Activated naive CD8-positive, alpha-beta T cell treated with anti-CD3 and anti-CD28 coated beads, Interleukin-2, amount 50 U/mL, for 16 hours (primary cell): Measurements from ENCODE around the gene RACGAP1.

Experiments
- DNase-seq: peaks from one replicate; pipeline ENCODE4 v3.0.0-alpha.2; 2020; ENCODE audit warnings: low read depth, low spot score

Gene RACGAP1, protein sequence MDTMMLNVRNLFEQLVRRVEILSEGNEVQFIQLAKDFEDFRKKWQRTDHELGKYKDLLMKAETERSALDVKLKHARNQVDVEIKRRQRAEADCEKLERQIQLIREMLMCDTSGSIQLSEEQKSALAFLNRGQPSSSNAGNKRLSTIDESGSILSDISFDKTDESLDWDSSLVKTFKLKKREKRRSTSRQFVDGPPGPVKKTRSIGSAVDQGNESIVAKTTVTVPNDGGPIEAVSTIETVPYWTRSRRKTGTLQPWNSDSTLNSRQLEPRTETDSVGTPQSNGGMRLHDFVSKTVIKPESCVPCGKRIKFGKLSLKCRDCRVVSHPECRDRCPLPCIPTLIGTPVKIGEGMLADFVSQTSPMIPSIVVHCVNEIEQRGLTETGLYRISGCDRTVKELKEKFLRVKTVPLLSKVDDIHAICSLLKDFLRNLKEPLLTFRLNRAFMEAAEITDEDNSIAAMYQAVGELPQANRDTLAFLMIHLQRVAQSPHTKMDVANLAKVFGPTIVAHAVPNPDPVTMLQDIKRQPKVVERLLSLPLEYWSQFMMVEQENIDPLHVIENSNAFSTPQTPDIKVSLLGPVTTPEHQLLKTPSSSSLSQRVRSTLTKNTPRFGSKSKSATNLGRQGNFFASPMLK

DNA sequence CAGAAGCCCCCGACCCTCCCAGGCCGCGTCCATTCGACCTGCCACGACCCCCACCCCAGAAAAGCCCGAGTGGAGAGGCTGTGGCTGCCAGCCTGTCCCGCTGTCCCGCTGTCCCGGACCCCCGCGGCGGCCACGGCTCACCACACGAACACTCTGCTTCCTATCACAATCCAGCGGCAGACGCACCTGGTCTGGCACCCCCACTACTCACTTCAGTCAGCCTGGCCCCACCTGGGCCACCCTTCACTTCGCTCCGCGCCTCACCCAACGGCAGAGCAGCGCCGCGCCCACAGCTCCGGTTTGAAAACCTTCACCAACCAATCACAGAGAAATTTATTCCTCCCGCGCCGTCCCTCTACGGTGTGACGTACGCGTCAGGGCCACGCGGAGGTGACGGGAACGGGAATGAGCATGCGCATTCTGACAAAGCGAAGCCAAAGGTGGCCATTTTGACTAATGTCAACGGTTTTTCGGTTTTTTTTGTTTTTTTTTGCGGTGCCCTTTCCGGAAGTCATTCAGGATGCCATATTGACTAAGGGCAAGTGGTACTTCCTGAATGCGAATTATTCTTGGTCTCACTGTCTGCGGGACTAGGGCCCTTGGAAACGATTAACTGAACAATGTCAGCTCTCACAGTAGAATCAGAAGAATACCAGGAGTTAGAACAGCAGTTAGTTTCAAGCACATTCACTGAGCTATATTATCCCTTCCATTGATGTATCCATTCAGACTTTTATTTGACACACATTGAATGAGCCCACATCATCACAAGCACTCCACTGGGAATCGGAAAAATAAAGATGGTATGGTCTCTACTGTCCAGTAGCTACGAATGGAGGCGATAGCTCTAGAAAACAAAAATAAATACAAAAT lies at the start of gene RACGAP1:
RACGAP1 (minus strand) TSS at position 308 of the 873 bp plus-strand sequence. CDS start 8,779 bp downstream, outside the sequence.
- peak; percentile 87 for DNase-seq

DNA sequence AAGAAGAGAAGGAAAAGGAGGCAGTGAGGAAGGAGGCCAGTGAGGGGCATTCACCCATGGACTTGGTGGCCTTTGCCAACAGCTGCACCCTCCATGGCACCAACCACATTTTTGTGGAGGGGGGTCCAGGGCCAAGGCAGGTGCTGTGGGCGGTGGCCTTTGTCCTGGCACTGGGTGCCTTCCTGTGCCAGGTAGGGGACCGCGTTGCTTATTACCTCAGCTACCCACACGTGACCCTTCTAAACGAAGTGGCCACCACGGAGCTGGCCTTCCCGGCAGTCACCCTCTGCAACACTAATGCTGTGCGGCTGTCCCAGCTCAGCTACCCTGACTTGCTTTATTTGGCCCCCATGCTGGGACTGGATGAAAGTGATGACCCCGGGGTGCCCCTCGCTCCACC lies 48.4 kb upstream of the RACGAP1 start:
- no peak for DNase-seq

DNA sequence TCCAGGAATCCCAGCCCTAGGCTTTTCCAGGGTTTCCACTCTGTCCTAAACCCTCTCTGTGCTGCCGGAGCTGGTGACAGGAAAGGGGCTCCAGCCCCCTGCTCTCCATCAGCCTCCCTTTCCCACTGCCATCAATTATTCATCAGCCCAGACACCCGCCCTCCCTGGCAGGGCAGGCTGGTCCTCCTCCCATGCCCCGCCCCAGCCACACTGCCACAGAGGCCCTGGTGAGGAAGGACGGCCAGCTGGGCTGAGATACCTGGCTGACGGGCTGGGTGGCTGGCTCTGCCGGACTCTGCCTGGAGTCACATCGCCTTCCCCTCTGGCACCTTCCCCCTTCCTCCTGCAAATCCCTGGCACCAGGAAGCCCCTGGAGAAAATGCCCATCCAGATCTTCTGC lies 47.9 kb upstream of the RACGAP1 start:
- no peak for DNase-seq

DNA sequence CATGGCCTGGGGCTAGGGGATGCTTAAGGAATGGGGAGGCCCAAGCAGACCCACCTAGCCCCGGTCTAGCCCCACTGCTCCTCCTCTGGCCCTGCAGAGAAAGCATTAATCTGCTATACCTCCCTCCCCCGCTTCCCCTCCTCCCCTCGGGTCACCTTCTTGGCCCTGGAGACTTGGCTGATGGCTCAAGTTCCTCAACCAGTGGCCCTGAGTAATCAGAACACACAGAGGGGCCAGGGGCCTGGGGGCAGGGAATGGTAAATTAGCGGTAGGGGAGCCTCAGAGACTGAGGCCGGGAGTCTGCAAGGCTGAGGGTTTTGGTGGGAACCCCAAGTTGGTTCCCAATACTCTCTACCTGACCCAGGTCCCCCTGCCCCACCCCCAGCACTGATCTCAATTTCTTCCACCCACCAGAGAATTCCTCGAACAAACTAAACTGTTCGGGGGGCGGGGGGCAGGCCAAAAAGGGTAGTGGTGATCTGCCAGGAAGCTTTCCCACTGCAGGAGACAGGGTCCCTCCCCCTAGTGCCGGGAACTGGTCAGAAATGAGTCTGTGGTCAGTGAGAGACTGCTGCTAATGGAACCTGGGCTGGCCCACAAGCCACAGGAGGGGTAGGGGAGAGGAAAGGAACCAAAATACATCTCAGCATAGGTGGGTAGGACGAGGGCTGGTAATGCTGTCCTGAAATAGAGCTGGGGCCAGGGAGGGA lies 47.1 kb upstream of the RACGAP1 start:
- no peak for DNase-seq

DNA sequence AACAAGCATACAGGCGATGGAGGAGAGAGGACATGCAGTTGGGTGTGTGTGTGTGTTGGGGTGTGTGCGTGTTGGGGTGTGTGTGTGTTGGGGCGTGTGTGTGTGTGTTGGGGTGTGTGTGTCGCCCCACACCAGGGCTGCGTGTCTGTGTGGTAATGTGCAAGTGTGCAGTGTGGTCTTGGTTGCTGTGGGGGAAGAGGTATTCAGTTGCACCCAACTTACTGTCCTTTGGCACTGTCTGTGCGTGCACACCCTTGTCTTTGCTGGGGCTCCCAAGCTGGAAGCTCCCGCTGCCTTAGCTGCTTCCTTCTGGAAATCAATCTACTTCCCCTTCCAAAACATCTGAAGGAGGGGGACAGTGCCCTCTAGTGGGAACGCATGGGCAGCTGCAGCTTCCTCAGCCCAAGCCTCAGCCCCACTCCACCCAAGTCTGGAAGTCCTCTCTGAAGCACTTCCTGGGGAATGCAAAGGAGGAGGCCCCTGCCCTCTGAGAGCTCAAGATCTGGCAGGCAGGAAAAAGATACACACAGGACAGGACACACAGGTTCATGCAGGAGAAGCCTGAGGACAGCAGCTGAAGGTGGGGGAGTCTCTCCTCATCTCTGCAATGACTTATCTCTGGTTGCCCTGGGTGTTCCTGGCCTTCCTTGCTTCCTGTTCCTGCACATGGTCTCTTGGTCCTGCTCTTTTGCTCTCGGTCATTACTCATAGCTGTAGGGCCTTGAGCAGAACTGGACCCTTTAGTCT lies 45.2 kb upstream of the RACGAP1 start:
- no peak for DNase-seq

DNA sequence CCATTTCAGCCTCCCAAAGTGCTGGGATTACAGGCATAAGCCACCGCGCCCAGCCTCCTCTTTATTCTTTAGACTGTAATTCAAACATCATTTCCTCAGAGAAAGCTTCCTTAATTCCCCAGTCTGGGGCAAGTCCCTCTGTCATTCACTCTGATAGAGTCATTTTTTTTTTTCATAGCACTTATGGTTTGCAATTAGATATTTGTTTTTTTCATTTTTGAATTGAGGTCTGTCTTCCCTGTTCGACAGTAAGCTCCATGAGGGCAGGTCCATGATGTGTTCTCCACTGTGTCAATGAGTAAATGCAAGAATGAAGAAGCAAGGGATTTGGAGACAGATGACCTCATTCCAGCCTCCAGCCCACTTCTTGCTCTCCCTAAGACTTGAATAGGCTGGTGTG lies 44.2 kb upstream of the RACGAP1 start:
- DNase-seq: no peak

DNA sequence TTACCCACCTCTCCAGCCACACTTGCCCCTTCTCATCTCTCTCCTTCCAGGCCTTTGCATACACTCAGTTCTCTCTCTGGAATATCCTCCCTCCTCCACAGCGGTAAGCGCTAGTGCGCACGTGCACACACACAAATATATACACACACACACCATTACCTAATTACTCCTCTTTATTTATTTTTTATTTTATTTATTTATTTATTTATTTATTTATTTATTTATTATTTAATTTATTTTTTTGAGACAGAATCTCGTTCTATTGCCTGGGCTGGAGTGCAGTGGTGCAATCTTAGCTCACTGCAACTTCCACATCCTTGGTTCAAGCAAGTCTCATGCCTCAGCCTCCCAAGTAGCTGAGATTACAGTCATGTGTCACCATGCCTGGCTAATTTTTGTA lies 43.8 kb upstream of the RACGAP1 start:
- DNase-seq: no peak

DNA sequence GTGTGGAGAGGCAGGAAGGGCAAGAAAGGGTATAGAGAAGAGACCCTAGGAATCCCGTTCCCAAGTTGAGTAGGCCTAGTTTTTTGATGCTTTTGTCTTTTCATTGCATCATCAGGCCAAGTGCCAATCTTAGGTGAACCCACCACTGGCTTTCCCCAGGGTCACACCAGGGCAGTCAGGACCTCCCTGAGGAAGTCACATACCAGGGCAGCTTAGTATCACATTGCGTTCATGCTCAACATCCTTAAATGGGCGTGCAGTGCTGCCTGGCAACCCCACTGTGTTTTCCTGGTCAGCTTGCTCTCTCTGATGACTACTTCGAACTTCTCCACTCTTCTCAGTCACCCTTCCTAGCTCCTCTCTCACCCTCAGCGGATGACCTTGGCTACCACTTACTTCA lies 41.1 kb upstream of the RACGAP1 start:
- DNase-seq: no peak

DNA sequence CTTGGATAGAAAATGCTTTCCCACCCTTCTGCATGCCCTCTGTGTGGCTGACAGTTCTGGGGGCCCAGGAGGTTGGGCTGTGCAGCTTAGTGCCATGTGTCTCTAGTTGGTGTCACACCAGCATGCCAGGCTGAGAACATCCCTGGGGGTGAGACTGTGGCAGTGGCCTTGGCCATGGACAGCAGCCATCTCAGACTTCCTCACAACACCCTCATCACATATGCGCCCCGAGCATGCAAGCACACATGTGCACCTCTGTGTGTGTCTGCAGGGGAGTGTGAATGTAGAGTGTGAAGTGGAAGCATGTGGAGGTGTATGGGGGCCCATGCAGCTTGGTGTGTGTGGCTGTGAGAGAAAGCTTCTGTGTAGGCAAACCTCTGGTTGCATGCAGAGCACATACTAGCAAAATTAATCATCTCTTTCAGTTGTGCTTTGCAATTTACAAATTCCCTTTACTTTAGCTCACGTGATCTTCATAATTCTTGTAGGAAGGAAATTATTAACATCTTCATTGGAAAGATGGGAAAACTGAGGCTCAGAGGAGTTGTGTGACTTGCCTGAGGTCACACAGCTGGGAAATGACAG lies 40.5 kb upstream of the RACGAP1 start:
- DNase-seq: no peak

DNA sequence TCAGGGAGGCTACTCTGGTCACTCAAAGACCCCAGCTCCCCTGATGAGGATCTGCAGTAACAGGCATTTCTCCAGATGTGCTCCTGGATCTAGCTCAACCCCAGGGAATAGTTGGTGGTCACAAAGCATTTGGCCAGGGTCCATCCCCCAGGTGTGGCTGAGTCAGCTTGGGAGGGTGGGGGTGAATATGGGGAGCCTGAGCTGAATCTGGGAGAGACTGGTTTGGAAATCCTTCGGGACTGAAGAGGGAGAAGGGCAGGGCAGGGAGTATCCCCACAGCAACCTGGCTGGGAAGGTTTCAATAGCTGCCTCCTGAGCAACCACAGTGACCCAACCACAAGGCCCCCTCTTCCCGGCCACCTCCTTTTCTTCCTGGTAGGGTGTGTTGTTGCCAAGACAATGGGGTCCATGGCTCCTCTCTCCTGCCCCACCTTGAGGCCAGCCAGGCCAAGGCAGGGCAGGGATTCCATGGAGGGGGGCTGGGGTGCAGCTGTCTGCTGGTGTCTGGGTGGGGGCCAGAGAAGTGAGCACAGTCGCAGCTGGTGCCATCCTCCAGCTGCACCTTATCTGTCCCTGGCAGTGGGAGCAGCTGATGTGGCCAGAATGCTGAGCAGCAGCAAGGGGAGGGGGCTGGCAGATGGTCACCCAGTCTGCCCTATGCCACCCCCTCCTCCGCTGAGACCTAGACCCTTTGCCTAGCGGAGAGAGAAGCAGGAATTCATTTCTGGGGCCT lies 37.6 kb upstream of the RACGAP1 start:
- no peak for DNase-seq

DNA sequence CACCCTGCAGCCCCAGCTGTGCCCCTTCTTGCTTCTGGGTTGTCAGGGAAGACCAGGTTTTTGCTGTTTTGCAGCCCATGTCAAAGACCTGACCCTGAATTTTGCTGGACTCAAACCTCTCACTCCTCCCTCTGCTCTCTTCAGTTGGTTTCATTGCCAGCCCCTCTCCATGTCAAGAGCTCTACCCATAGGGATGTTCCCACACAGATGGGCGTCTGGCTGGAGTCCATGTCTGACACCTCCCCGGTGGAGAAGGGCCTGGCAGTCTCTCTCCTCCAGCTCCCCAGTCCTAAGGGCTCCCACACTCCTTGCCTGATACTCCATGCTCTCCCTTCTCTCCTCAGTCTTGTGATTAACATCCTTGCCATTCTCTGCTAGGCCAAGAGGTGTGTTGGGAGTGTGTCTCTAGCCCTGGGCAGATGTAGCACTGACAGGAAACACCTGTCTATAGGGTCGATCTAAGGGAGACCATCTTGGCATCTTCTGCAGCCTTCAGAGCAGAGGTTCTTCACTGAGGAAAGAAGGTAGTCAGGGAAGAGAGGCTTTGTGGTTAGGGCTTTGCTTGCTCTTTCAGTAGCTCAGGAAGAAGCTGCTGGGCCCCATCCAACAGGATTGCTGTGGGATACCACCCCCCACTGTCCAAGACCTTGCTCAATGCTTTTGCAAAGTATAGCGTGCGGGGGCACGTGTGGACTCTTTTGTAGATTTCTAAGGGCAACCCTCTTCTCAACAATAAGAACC lies 36.8 kb upstream of the RACGAP1 start:
- DNase-seq: no peak

DNA sequence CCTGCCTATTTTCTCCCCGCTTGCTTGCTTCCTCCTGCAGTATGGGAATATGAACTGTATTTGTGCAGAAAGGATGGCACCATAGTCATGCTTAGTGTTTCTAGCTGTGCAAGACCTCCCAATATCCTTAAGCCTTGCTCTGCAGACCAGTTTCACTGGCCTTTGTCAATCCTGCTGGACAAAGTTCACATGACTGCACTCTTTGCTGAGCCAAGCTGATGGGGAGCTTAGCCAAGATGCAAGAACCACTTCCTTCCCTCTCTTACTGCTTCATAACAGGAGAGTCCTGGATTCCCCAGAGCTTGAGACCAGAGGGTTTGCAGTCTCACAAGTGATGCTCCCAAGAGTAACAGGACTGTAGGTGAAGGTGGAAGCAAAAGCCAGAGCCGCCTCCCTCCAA lies 35.9 kb upstream of the RACGAP1 start:
- no peak for DNase-seq

DNA sequence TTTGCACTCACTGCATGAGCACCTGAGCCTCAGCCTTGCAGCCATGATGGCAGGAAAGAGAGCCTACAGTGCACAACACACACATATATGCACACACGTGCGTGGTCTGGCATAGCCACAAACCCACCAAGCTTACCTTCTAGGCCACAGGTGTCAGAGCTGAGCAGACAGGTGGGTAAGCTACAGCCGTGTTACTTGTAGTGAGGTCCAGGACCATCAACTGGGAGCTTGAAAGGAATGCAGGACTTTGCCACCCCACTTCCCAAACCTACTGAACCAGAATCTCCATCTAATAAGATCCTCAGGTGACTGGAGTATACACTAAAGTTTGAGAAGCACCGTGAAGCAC lies 34.8 kb upstream of the RACGAP1 start:
- DNase-seq: no peak

DNA sequence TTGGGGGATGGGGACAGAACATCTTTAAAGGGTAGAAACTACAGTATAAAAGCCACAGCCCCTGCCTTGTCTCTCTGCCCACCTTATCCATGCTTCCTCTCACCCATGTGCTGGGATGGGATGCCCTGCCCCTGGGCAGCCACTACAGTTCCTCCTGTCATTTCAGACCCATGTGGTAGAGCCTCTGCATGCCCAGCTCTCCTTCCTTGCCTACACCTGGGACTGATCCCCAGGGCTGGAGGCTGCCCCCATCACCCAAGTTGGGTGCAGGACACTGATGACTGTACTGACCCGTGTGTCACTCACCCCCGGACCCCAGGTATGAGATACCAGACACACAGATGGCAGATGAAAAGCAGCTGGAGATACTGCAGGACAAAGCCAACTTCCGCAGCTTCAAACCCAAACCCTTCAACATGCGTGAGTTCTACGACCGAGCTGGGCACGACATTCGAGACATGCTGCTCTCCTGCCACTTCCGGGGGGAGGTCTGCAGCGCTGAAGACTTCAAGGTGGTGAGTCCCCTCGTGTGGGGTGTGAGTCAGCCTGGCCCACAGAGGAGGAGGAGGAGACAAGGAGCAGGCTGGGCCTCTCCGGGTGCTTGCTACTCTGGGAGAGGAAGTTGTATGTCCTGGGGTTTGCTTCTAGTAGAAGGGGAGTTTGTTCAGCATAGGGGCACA lies 34.3 kb upstream of the RACGAP1 start:
- DNase-seq: peak; percentile 51

DNA sequence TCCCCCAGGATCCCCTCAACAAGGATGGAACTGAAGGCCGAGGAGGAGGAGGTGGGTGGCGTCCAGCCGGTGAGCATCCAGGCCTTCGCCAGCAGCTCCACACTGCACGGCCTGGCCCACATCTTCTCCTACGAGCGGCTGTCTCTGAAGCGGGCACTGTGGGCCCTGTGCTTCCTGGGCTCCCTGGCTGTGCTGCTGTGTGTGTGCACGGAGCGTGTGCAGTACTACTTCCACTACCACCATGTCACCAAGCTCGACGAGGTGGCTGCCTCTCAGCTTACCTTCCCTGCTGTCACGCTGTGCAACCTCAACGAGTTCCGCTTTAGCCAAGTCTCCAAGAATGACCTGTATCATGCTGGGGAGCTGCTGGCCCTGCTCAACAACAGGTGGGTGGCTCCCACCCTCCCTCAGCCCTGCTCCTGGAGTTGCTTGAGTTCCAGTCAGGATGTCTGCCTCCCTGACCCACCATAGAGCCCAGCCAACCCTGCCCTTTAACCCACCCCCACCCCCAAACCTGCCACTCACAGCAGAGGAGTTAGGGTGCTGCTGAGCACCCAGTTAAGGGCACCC lies 33.5 kb upstream of the RACGAP1 start:
- no peak for DNase-seq

DNA sequence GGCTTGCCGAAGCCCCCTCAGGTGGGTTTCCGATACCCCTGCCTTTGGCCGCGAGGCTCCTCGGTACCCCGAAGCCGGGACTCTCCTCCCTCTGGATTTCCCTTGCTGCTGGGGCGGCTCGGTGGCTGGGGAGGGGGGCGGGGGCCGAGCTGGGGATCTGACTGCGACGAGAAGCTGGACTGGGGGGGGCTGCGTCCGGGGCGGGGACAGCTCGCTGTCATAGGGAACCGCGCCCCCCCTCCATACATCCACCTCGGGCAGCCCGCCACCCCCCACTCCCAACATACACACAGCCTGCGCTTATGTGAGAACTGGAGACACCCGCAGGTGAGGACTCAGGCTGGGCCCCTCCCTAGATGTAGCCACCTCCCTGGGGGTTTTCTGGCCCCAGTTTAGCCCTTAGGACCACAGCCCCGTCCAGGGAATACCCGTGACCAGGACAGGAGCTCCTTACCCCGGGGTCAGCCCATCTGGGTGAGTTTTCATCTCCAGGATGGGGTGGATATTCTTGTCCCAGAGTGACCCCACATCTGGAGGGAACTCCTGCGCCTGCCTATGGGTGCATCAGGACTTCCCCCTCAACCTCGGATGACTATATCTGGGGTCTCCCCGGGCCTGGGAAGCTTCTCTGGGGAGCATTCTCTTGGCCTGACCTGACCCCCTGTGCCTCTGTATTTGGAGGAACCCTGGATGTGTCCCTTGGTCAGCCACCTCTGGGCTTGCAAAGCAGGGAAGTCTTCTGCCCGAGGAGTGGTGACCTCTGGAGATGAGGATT lies 32.8 kb upstream of the RACGAP1 start:
- DNase-seq: no peak

DNA sequence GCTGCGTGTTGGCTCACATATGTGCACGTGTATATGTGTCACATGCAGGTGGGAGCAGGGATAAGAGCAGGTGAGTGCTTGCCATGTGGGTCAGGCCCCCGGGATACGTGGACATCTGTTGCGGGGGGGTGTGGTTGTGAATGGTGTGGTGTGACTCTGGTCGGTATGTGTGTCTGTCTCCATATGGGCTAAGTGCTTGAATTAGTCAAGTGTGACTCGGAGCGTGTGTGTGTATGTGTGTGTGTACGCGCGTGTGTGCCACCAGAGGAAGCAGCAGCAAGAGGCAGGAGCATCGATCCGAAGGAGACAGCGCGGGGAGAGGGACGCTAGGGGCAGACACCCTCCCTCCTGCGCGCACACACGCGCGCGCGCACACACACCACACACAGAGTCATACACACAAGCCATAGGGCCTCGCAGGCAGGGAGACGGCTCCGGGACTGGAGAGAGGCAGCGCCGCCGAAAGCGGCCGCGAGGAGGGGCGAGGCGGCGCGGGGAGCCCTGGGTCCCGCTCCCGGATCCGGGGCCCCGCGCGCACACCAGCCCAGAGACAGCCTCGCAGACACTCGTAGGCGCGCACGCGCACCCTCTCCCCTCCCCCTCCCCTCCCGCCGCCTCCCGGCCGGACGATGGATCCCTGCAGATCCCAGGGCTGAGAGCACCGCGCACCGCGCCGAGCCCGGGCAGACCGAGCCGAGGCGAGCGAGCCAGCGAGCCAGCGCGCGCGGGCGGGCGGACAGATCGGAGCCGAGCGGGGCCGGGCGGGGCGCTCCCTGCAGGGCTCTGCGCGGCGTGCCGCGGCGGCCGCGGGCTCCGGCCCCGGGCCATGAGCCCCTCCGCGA lies 31.9 kb upstream of the RACGAP1 start, which contains the start of gene ASIC1:
ASIC1 (plus strand) TSS at position 597 of the 842 bp plus-strand sequence. CDS start 1,171 bp downstream, outside the sequence.
- DNase-seq: no peak
